Sigmoid colon (tissue), 4 donors: ENCODE data around the gene FAM118A.

Experiments
- CTCF ChIP-seq, 4 experiments: fragments of 450-650 bp in 3 of 4; fragments of 200-600 bp in 1 of 4; IDR thresholded peaks; one replicate each; pipeline ENCODE4 v1.5.1; 2016 to 2019; ENCODE audit warnings: antibody characterized with exemption in 4 of 4, mild to moderate bottlenecking in 3 of 4, moderate library complexity in 2 of 4
- POLR2AphosphoS5 ChIP-seq, 4 donors: sonication (generic); formaldehyde crosslinking; IDR thresholded peaks; one replicate each; pipeline ENCODE4 v1.6.1; 2017; ENCODE audit warnings: antibody characterized with exemption in 4 of 4

GRCh38 chr22:45332001-45332400, 22.3 kb downstream of the FAM118A start:
- TF ChIP-seq CTCF (IDR thresholded peaks at IDR 0.05) (no peak), POLR2AphosphoS5 (IDR thresholded peaks at IDR 0.05) (no peak)
